Testis (tissue), 3 donors: ENCODE measurements around the gene NLGN1. TPM values are rescaled to one million over a fixed set of nuclear protein-coding genes. Genes with fewer than 3 reads are reported as not detected.
"Not testable (repeated sequence)": the region's sequence is repeated elsewhere in the genome, so short reads cannot be mapped to it uniquely, and the experiment has no call there.

ENCODE experiments used
- DNase-seq: peaks from one replicate; pipeline ENCODE4 v3.0.0-alpha.2; 2019
- H3K27ac ChIP-seq, 2 donors: fragments of 200-600 bp; sonication (generic); one replicate each; pipeline ENCODE4 v1.5.1; 2019
- H3K27me3 ChIP-seq: fragments of 200-600 bp; sonication (generic); one replicate; pipeline ENCODE4 v1.5.1; 2019
- H3K36me3 ChIP-seq: fragments of 200-600 bp; sonication (generic); one replicate; pipeline ENCODE4 v1.5.1; 2017; ENCODE audit warnings: low read depth; ENCODE audit errors: missing control alignments
- H3K4me1 ChIP-seq: fragments of 200-600 bp; sonication (generic); one replicate; pipeline ENCODE4 v1.5.1; 2019
- H3K4me3 ChIP-seq, 2 donors: fragments of 200-600 bp; sonication (generic); one replicate each; pipeline ENCODE4 v1.5.1; 2017 to 2019
- H3K9me3 ChIP-seq: fragments of 200-600 bp; sonication (generic); one replicate; pipeline ENCODE4 v1.5.1; 2017
- CTCF ChIP-seq, 3 experiments: fragments of 450-650 bp in 2 of 3; fragments of 200-600 bp in 1 of 3; sonication (generic) in 1 of 3; IDR thresholded peaks; one replicate each; pipeline ENCODE4 v1.5.1; 2016 to 2019; ENCODE audit warnings: antibody characterized with exemption in 3 of 3, mild to moderate bottlenecking in 2 of 3, moderate library complexity in 1 of 3
- POLR2A ChIP-seq: fragments of 450-650 bp; IDR thresholded peaks from one replicate; pipeline ENCODE4 v1.6.1; 2017; ENCODE audit warnings: antibody characterized with exemption, mild to moderate bottlenecking, moderate library complexity
- WGBS, 2 donors: methylation state at CpG; one replicate each; pipeline ENCODE4 v1.1.5; 2018; 5-methylcytosine and 5-hydroxymethylcytosine counted together
- intact Hi-C: fragments of 100-400 bp; cut with DNase I; formaldehyde crosslinking; loops from one replicate; pipeline ENCODE4 v1.15.1; 2023; ENCODE audit warnings: low total_unique reads
- polyA plus RNA-seq: library from polyadenylated mRNA; stranded (reverse); fragments of 350-450 nt; fragmentation: Illumina TruSeq; extraction: RNeasy Lipid Tissue Mini Kit (QIAGEN cat#74804); gene quantifications from one replicate; pipeline ENCODE4 v1.2.3, GENCODE V29; 2014; ENCODE audit warnings: low read depth, low replicate concordance; ENCODE audit not compliant: insufficient read depth
- total RNA-seq, 2 donors: library from RNA; depleted of rRNA; stranded (reverse); fragments of >200 nt; gene quantifications; one replicate each; pipeline ENCODE4 v1.2.3, GENCODE V29; 2016

The NLGN1 gene
- total and polyA plus RNA-seq, 3 donors from 2014 or later: 10.6 to 19.2 (median 15.5) TPM

GRCh38 chr3:173513123-173513522 lies 115.6 kb downstream of the NLGN1 start:
- H3K27ac ChIP-seq: no peak overlapping the region
- H3K27me3 ChIP-seq: no peaks in the 10 kb centered on the region
- DNase-seq: no peak
- H3K9me3 ChIP-seq: no peaks in the 10 kb centered on the region
- H3K4me1 ChIP-seq: no peaks in the 10 kb centered on the region
- intact Hi-C loops: no loop called here
- 80 to 87% methylated on average over 1 of the region's 1 CpG for WGBS, 2 donors
- no peak for TF ChIP-seq POLR2A
- TF ChIP-seq CTCF (IDR thresholded peaks at IDR 0.05): no peak
- H3K4me3 ChIP-seq: no peak overlapping the region
- H3K36me3 ChIP-seq: no peaks in the 10 kb centered on the region

GRCh38 chr3:173529062-173529711 lies 131.6 kb downstream of the NLGN1 start:
- Histone ChIP-seq H3K9me3 (no peaks in the 10 kb centered on the region), H3K4me1 (no peaks in the 10 kb centered on the region), H3K36me3 (no peaks in the 10 kb centered on the region), H3K27ac (no peak overlapping the region), H3K27me3 (no peaks in the 10 kb centered on the region), H3K4me3 (no peak overlapping the region)
- TF ChIP-seq CTCF (IDR thresholded peaks at IDR 0.05): no peak
- no peak for TF ChIP-seq POLR2A
- 58 to 70% methylated on average over 8 of the region's 8 CpGs for WGBS, 2 donors
- peak; percentile 20 for DNase-seq
- intact Hi-C loops: no loop called here

- H3K36me3 ChIP-seq: no peaks in the 10 kb centered on the region
- no peak overlapping the region for H3K27ac ChIP-seq
- 94 to 100% methylated on average over 1 of the region's 1 CpG for WGBS, 2 donors
- no peaks in the 10 kb centered on the region for H3K4me1 ChIP-seq
- H3K27me3 ChIP-seq: no peaks in the 10 kb centered on the region
- TF ChIP-seq CTCF (IDR thresholded peaks at IDR 0.05): no peak
- no peak for TF ChIP-seq POLR2A
- no peaks in the 10 kb centered on the region for H3K9me3 ChIP-seq
- no peak overlapping the region for H3K4me3 ChIP-seq
- DNase-seq: no peak
- intact Hi-C loops: no loop called here
Observed at GRCh38 chr3:173531602-173532001, 134.1 kb downstream of the NLGN1 start.

GRCh38 chr3:173538410-173538809 lies 140.9 kb downstream of the NLGN1 start:
- intact Hi-C loops: no loop called here

GRCh38 chr3:173545590-173545989 lies 148.0 kb downstream of the NLGN1 start:
- 86 to 92% methylated on average over 2 of the region's 2 CpGs for WGBS, 2 donors
- DNase-seq, intact Hi-C loops, H3K36me3 ChIP-seq, H3K27me3 ChIP-seq, H3K27ac ChIP-seq, H3K4me1 ChIP-seq, H3K9me3 ChIP-seq, H3K4me3 ChIP-seq: not testable (repeated sequence)

More at GRCh38 chr3:173538410-173538809, 140.9 kb downstream of the NLGN1 start:
- TF ChIP-seq CTCF (IDR thresholded peaks at IDR 0.05) (peak in 1 of 3 experiments; percentile 23), POLR2A (no peak)
- no peaks in the 10 kb centered on the region for H3K9me3 ChIP-seq
- DNase-seq: no peak
- 90 to 96% methylated on average over 5 of the region's 5 CpGs for WGBS, 2 donors
- H3K4me3 ChIP-seq: no peak overlapping the region
- H3K27ac ChIP-seq: no peak overlapping the region
- no peaks in the 10 kb centered on the region for H3K27me3 ChIP-seq
- no peaks in the 10 kb centered on the region for H3K36me3 ChIP-seq
- no peaks in the 10 kb centered on the region for H3K4me1 ChIP-seq
